GM23338 (cell line): Measurements from ENCODE around the gene RFC2. TPM values are rescaled to one million over a fixed set of nuclear protein-coding genes. Genes with fewer than 3 reads are reported as not detected.

ENCODE experiments used
- ATAC-seq: fragments of 200-7000 bp; cut with Tn5 transposase; 3 replicates; pipeline ENCODE4 v1.9.1; 2020
- DNase-seq: peaks from one replicate; pipeline ENCODE4 v3.0.0-alpha.2; 2015; ENCODE audit warnings: low spot score
- H2AFZ ChIP-seq: fragments of 200-600 bp; sonication (generic); 2 replicates; pipeline ENCODE4 v1.8.0; 2016; ENCODE audit warnings: antibody characterized with exemption, mild to moderate bottlenecking, moderate library complexity
- H3F3A ChIP-seq: fragments of 200-600 bp; sonication (generic); replicated peaks from 2 replicates; pipeline ENCODE4 v1.8.0; 2017; ENCODE audit warnings: antibody characterized with exemption, mixed run types, low read depth
- H3K27ac ChIP-seq: fragments of 200-600 bp; sonication (generic); 2 replicates; pipeline ENCODE4 v1.6.1; 2016; ENCODE audit warnings: low read depth
- H3K27me3 ChIP-seq: fragments of 200-600 bp; sonication (generic); 2 replicates; pipeline ENCODE4 v1.8.0; 2016; ENCODE audit warnings: mild to moderate bottlenecking, mixed run types, moderate library complexity; ENCODE audit not compliant: insufficient read depth
- H3K36me3 ChIP-seq: fragments of 200-600 bp; sonication (generic); 2 replicates; pipeline ENCODE4 v1.8.0; 2016; ENCODE audit warnings: mild to moderate bottlenecking; ENCODE audit not compliant: insufficient read depth
- H3K4me1 ChIP-seq: fragments of 200-600 bp; sonication (generic); 2 replicates; pipeline ENCODE4 v1.8.0; 2016; ENCODE audit warnings: mild to moderate bottlenecking, moderate library complexity; ENCODE audit not compliant: insufficient read depth
- H3K4me2 ChIP-seq: fragments of 200-600 bp; sonication (generic); 2 replicates; pipeline ENCODE4 v1.7.1; 2017; ENCODE audit warnings: mixed run types
- H3K4me3 ChIP-seq: fragments of 200-600 bp; sonication (generic); 2 replicates; pipeline ENCODE4 v1.6.1; 2016; ENCODE audit warnings: mixed run types
- H3K79me2 ChIP-seq: fragments of 200-600 bp; sonication (generic); replicated peaks from 2 replicates; pipeline ENCODE4 v1.8.0; 2017; ENCODE audit warnings: mild to moderate bottlenecking; ENCODE audit not compliant: insufficient read depth
- H3K9me2 ChIP-seq: fragments of 200-600 bp; sonication (generic); 2 replicates; pipeline ENCODE4 v1.8.0; 2017; ENCODE audit not compliant: insufficient read depth
- H4K20me1 ChIP-seq: fragments of 200-600 bp; sonication (generic); replicated peaks from 2 replicates; pipeline ENCODE4 v1.8.0; 2017; ENCODE audit warnings: mild to moderate bottlenecking; ENCODE audit not compliant: insufficient read depth
- H3K27ac Mint-ChIP-seq: 2 replicates; pipeline ENCODE4 v1.8.0; 2020; ENCODE audit warnings: inconsistent platforms, mild to moderate bottlenecking, moderate library complexity, mixed read lengths
- H3K27me3 Mint-ChIP-seq: 3 replicates; pipeline ENCODE4 v1.8.0; 2022; ENCODE audit warnings: low read depth, mild to moderate bottlenecking, moderate library complexity, mixed read lengths, inconsistent platforms; ENCODE audit not compliant: insufficient read depth, poor library complexity
- H3K36me3 Mint-ChIP-seq: 3 replicates; pipeline ENCODE4 v1.8.0; 2021; ENCODE audit warnings: low read depth, mild to moderate bottlenecking, inconsistent platforms, moderate library complexity, mixed read lengths
- H3K4me1 Mint-ChIP-seq: 3 replicates; pipeline ENCODE4 v1.8.0; 2020; ENCODE audit warnings: mild to moderate bottlenecking, inconsistent platforms, mixed read lengths
- H3K4me3 Mint-ChIP-seq: 3 replicates; pipeline ENCODE4 v1.8.0; 2021; ENCODE audit warnings: moderate library complexity, mild to moderate bottlenecking, inconsistent platforms, mixed read lengths
- H3K9me3 Mint-ChIP-seq: 3 replicates; pipeline ENCODE4 v1.8.0; 2020; ENCODE audit warnings: moderate library complexity, mild to moderate bottlenecking, inconsistent platforms, mixed read lengths
- CREB1 ChIP-seq: fragments of 250-450 bp; sonication (Bioruptor Pico); IDR thresholded peaks from 2 replicates; pipeline ENCODE4 v1.5.0; 2020; ENCODE audit warnings: low read depth, mild to moderate bottlenecking, moderate library complexity
- CTCF ChIP-seq, 2 experiments: fragments of 200-600 bp in 1 of 2; sonication (generic) in 1 of 2; conservative IDR thresholded peaks; 2 replicates each; pipeline versions ENCODE4 v1.5.1 to v1.6.1; 2016 to 2017; ENCODE audit warnings: antibody characterized with exemption in 2 of 2, low read depth in 2 of 2, mild to moderate bottlenecking in 2 of 2, moderate library complexity in 1 of 2
- ETS1 ChIP-seq: IDR thresholded peaks from 2 replicates; pipeline ENCODE4 v1.6.1; 2016; ENCODE audit warnings: antibody characterized with exemption
- EZH2 ChIP-seq: fragments of 200-600 bp; sonication (generic); IDR thresholded peaks from one replicate; pipeline ENCODE4 v1.8.0; 2017; ENCODE audit warnings: antibody characterized with exemption, mild to moderate bottlenecking, low read depth; ENCODE audit not compliant: unreplicated experiment
- EZH2phosphoT487 ChIP-seq: fragments of 200-600 bp; sonication (generic); IDR thresholded peaks from one replicate; pipeline ENCODE4 v1.8.1; 2018; ENCODE audit warnings: antibody characterized with exemption; ENCODE audit not compliant: unreplicated experiment
- JUNB ChIP-seq: IDR thresholded peaks from one replicate; pipeline ENCODE4 v1.6.1; 2016; ENCODE audit warnings: antibody characterized with exemption; ENCODE audit not compliant: unreplicated experiment
- NANOG ChIP-seq: IDR thresholded peaks from 2 replicates; pipeline ENCODE4 v1.6.1; 2016; ENCODE audit warnings: antibody characterized with exemption, borderline replicate concordance
- POLR2AphosphoS5 ChIP-seq: IDR thresholded peaks from 2 replicates; pipeline ENCODE4 v1.6.1; 2016; ENCODE audit warnings: antibody characterized with exemption, low read depth
- REST ChIP-seq: IDR thresholded peaks from one replicate; pipeline ENCODE4 v1.6.1; 2018; ENCODE audit warnings: antibody characterized with exemption; ENCODE audit not compliant: unreplicated experiment
- STAT1 ChIP-seq: IDR thresholded peaks from one replicate; pipeline ENCODE4 v1.6.1; 2016; ENCODE audit warnings: antibody characterized with exemption; ENCODE audit not compliant: unreplicated experiment
- ZNF114 ChIP-seq: fragments of 250-450 bp; sonication (Bioruptor Pico); IDR thresholded peaks from 2 replicates; pipeline ENCODE4 v1.5.0; 2020; ENCODE audit warnings: mild to moderate bottlenecking, moderate library complexity
- ZNF331 ChIP-seq: fragments of 250-450 bp; sonication (Bioruptor Pico); IDR thresholded peaks from 2 replicates; pipeline ENCODE4 v1.5.0; 2020; ENCODE audit warnings: low read depth, mild to moderate bottlenecking, moderate library complexity
- ZNF462 ChIP-seq: fragments of 250-450 bp; sonication (Bioruptor Pico); IDR thresholded peaks from 2 replicates; pipeline ENCODE4 v1.5.0; 2020; ENCODE audit warnings: mild to moderate bottlenecking, moderate library complexity
- polyA plus RNA-seq: library from polyadenylated mRNA; unstranded; fragments of >200 nt; fragmentation: Nextera tagmentation; extraction: Ambion mirVana; gene quantifications from 2 replicates; pipeline ENCODE4 v1.2.1, GENCODE V29; 2016
- total RNA-seq: library from RNA; depleted of rRNA; stranded (reverse); fragments of >200 nt; shearing (Covaris generic); gene quantifications from 2 replicates; pipeline ENCODE4 v1.2.3, GENCODE V29; 2014

The RFC2 gene
- total and polyA plus RNA-seq, 2 experiments from 2014 or later = 56.4 to 75.2 TPM

GRCh38 chr7:74253331-74253730, 868 bp downstream of the RFC2 start:
- Histone ChIP-seq H3K4me1 (peaks cover 14% of the 10 kb centered on the region), H2AFZ (no peak overlapping the region), H3K27ac (peak overlapping the region; percentile 63; the same call in 1 of the 2 replicates), H3K27me3 (no peaks in the 10 kb centered on the region), H3K79me2 (peaks cover 29% of the 10 kb centered on the region), H3F3A (peaks cover 13% of the 10 kb centered on the region), H3K9me2 (no peaks in the 10 kb centered on the region), H3K4me3 (peak overlapping the region; percentile 96), H3K36me3 (peaks cover 25% of the 10 kb centered on the region), H4K20me1 (peaks cover 16% of the 10 kb centered on the region), H3K4me2 (peak overlapping the region; percentile 91)
- ATAC-seq (no peak), DNase-seq (no peak)
- peaks cover 3% of the 10 kb centered on the region for H3K27me3 Mint-ChIP-seq
- peak overlapping the region; percentile 95 for H3K4me3 Mint-ChIP-seq
- peaks cover 44% of the 10 kb centered on the region for H3K36me3 Mint-ChIP-seq
- H3K9me3 Mint-ChIP-seq = no peaks in the 10 kb centered on the region
- TF ChIP-seq ZNF331 (no peak), ETS1 (no peak), CREB1 (CRISPR knock-in tag) (no peak), NANOG (no peak), CTCF (conservative IDR thresholded peaks at IDR 0.05; ENCODE audit: low read depth in 2 of 2) (no peak), ZNF462 (no peak), EZH2 (no peak), POLR2AphosphoS5 (no peak), ZNF114 (CRISPR knock-in tag) (no peak), STAT1 (no peak), REST (no peak), EZH2phosphoT487 (no peak), JUNB (no peak)
- H3K4me1 Mint-ChIP-seq = peaks cover 6% of the 10 kb centered on the region; the same call in 2 of the 3 replicates
- no peak overlapping the region; the same call in 1 of the 2 replicates for H3K27ac Mint-ChIP-seq
